H1 (cell line): Measurements from ENCODE around the gene WDR43. TPM values are rescaled to one million over a fixed set of nuclear protein-coding genes. Genes with fewer than 3 reads are reported as not detected.

Source experiments
- CTCF ChIA-PET: fragments of 300-600 bp; sonication (Branson Sonifier 250); formaldehyde crosslinking; loops from one replicate; lab custom pipeline; 2021; ENCODE audit not compliant: partially characterized antibody; lab: Charles Lee
- POLR2A ChIA-PET: fragments of 300-600 bp; sonication (Branson Sonifier 250); formaldehyde crosslinking; loops from one replicate; lab custom pipeline; 2021; ENCODE audit warnings: inconsistent platforms; ENCODE audit not compliant: partially characterized antibody; lab: Charles Lee
- DNase-seq, 2 experiments: peaks; one replicate each; pipeline versions ENCODE4 v3.0.0 to v3.0.0-alpha.2; 2010 to 2022; ENCODE audit warnings: low spot score in 2 of 2, low read depth in 1 of 2, mixed read lengths in 1 of 2
- FAIRE-seq: peaks from 2 replicates; lab custom pipeline; 2011; peaks lifted over from hg19 to GRCh38; lab: Jason Lieb, UNC
- H2AFZ ChIP-seq: 2 replicates; pipeline ENCODE4 v1.8.1; 2012; ENCODE audit warnings: low read length, inconsistent platforms
- H2AK5ac ChIP-seq: 2 replicates; pipeline ENCODE4 v1.6.1; 2013; ENCODE audit warnings: low read depth, low read length
- H2BK120ac ChIP-seq: replicated peaks from 2 replicates; pipeline ENCODE3; 2013; ENCODE audit warnings: low read depth, low read length, inconsistent platforms
- H2BK12ac ChIP-seq: 2 replicates; pipeline ENCODE4 v1.6.1; 2013; ENCODE audit warnings: low read depth, low read length
- H2BK15ac ChIP-seq: 2 replicates; pipeline ENCODE4 v1.6.1; 2013; ENCODE audit warnings: low read length
- H2BK20ac ChIP-seq: 2 replicates; pipeline ENCODE4 v1.6.1; 2013; ENCODE audit warnings: low read length
- H2BK5ac ChIP-seq: 2 replicates; pipeline ENCODE4 v1.6.1; 2013; ENCODE audit warnings: low read depth, low read length
- H3K14ac ChIP-seq: 2 replicates; pipeline ENCODE4 v1.6.1; 2013; ENCODE audit warnings: inconsistent platforms; ENCODE audit not compliant: insufficient read length
- H3K18ac ChIP-seq: 2 replicates; pipeline ENCODE4 v1.6.1; 2013; ENCODE audit warnings: low read length; ENCODE audit errors: extremely low read depth
- H3K23ac ChIP-seq: 2 replicates; pipeline ENCODE4 v1.6.1; 2013; ENCODE audit warnings: inconsistent platforms; ENCODE audit not compliant: insufficient read length
- H3K23me2 ChIP-seq: 2 replicates; pipeline ENCODE4 v1.6.1; 2013; ENCODE audit warnings: low read depth, low read length
- H3K27ac ChIP-seq: 2 replicates; pipeline ENCODE4 v1.6.1; 2011; ENCODE audit warnings: low read depth, low read length, inconsistent platforms
- H3K27me3 ChIP-seq, 4 experiments: replicated peaks in 1 of 4; 1 replicate in 1 of 4; 2 replicates in 3 of 4; pipeline versions ENCODE4 v1.6.1 to v1.8.1; 2011 to 2013; ENCODE audit warnings: low read length in 3 of 4, mild to moderate bottlenecking in 3 of 4, inconsistent platforms in 2 of 4, mixed read lengths in 2 of 4, moderate library complexity in 1 of 4; ENCODE audit not compliant: control insufficient read depth in 3 of 4, insufficient read depth in 3 of 4; ENCODE audit errors: extremely low read depth in 1 of 4
- H3K36me3 ChIP-seq, 4 experiments: 2 replicates each; pipeline versions ENCODE4 v1.6.1 to v1.8.1; 2011 to 2013; ENCODE audit warnings: mild to moderate bottlenecking in 4 of 4, low read length in 3 of 4, moderate library complexity in 2 of 4, control low read depth in 1 of 4, inconsistent platforms in 1 of 4; ENCODE audit not compliant: insufficient read depth in 4 of 4, control insufficient read depth in 2 of 4
- H3K4ac ChIP-seq: replicated peaks from 2 replicates; pipeline ENCODE3; 2013; ENCODE audit warnings: low read length, low read depth, mixed read lengths, inconsistent platforms; ENCODE audit not compliant: insufficient read length
- H3K4me1 ChIP-seq, 4 experiments: replicated peaks in 1 of 4; 1 replicate in 1 of 4; 2 replicates in 3 of 4; pipeline versions ENCODE4 v1.6.1 to v1.8.1; 2011 to 2013; ENCODE audit warnings: low read length in 3 of 4, inconsistent platforms in 2 of 4, mixed read lengths in 1 of 4; ENCODE audit not compliant: insufficient read depth in 4 of 4, control insufficient read depth in 3 of 4
- H3K4me2 ChIP-seq, 2 experiments: 2 replicates each; pipeline versions ENCODE4 v1.6.1 to v1.8.1; 2011 to 2013; ENCODE audit warnings: low read depth in 2 of 2, low read length in 2 of 2, control low read depth in 1 of 2, inconsistent platforms in 1 of 2, mild to moderate bottlenecking in 1 of 2; ENCODE audit not compliant: insufficient read depth in 1 of 2
- H3K4me3 ChIP-seq, 4 experiments: fragments of 200-600, 300-600 bp in 1 of 4; sonication (generic), shearing (Covaris generic), sonication (Bioruptor Twin) in 1 of 4; 2 replicates each; pipeline versions ENCODE4 v1.5.1 to v1.8.1; 2011 to 2016; ENCODE audit warnings: low read length in 4 of 4, low read depth in 3 of 4, control low read depth in 2 of 4, inconsistent platforms in 2 of 4, mild to moderate bottlenecking in 2 of 4, mixed read lengths in 1 of 4, moderate library complexity in 1 of 4; ENCODE audit not compliant: insufficient read depth in 2 of 4; ENCODE audit errors: extremely low read depth in 1 of 4
- H3K56ac ChIP-seq: replicated peaks from 2 replicates; pipeline ENCODE3; 2013; ENCODE audit warnings: low read depth, mild to moderate bottlenecking, mixed read lengths, low read length, inconsistent platforms; ENCODE audit not compliant: insufficient read length
- H3K79me1 ChIP-seq: 2 replicates; pipeline ENCODE4 v1.6.1; 2013; ENCODE audit warnings: low read depth, low read length, control low read depth
- H3K79me2 ChIP-seq, 2 experiments: 2 replicates each; pipeline versions ENCODE4 v1.6.1 to v1.8.1; 2012 to 2013; ENCODE audit warnings: low read length in 2 of 2, mild to moderate bottlenecking in 2 of 2, inconsistent platforms in 1 of 2; ENCODE audit not compliant: insufficient read depth in 2 of 2, control insufficient read depth in 1 of 2
- H3K9ac ChIP-seq, 4 experiments: replicated peaks in 1 of 4; 1 replicate in 1 of 4; 2 replicates in 3 of 4; pipeline versions ENCODE4 v1.6.1 to v1.8.1; 2011 to 2013; ENCODE audit warnings: low read depth in 3 of 4, low read length in 3 of 4, control low read depth in 2 of 4, mild to moderate bottlenecking in 2 of 4, moderate library complexity in 2 of 4, inconsistent platforms in 1 of 4; ENCODE audit errors: extremely low read depth in 1 of 4
- H3K9me3 ChIP-seq, 2 experiments: 2 replicates each; pipeline versions ENCODE4 v1.6.1 to v1.8.1; 2012 to 2013; ENCODE audit warnings: mild to moderate bottlenecking in 2 of 2, moderate library complexity in 2 of 2, control low read depth in 1 of 2, inconsistent platforms in 1 of 2, low read depth in 1 of 2, low read length in 1 of 2, mixed read lengths in 1 of 2; ENCODE audit not compliant: insufficient read depth in 2 of 2
- H4K20me1 ChIP-seq, 2 experiments: replicated peaks in 1 of 2; 2 replicates each; pipeline versions ENCODE3 to v1.8.1; 2011 to 2013; ENCODE audit warnings: inconsistent platforms in 2 of 2, low read length in 2 of 2, mild to moderate bottlenecking in 1 of 2; ENCODE audit not compliant: insufficient read depth in 2 of 2, control insufficient read depth in 1 of 2
- H4K5ac ChIP-seq: 2 replicates; pipeline ENCODE4 v1.6.1; 2013; ENCODE audit warnings: low read length, low read depth, mixed read lengths, inconsistent platforms; ENCODE audit not compliant: insufficient read length
- H4K8ac ChIP-seq: 2 replicates; pipeline ENCODE4 v1.8.0; 2013; ENCODE audit warnings: mild to moderate bottlenecking, moderate library complexity, low read length, inconsistent platforms; ENCODE audit not compliant: insufficient read depth; ENCODE audit errors: extremely low read depth
- H4K91ac ChIP-seq: replicated peaks from 2 replicates; pipeline ENCODE3; 2013; ENCODE audit warnings: low read length, mixed read lengths, inconsistent platforms; ENCODE audit not compliant: insufficient read length
- ATF3 ChIP-seq: IDR thresholded peaks from 2 replicates; pipeline ENCODE4 v1.6.1; 2011; ENCODE audit warnings: low read depth, mild to moderate bottlenecking, low read length; ENCODE audit not compliant: insufficient read depth
- BRCA1 ChIP-seq: IDR thresholded peaks from 2 replicates; pipeline ENCODE4 v1.6.1; 2012; ENCODE audit warnings: low read depth, low read length, improper control_type of control experiment
- CBX5 ChIP-seq: fragments of 300-800, 300-1000 bp; sonication (generic); IDR thresholded peaks from 2 replicates; pipeline ENCODE4 v1.7.1; 2016; ENCODE audit warnings: antibody characterized with exemption, low read length, low read depth
- CREB1 ChIP-seq: IDR thresholded peaks from 2 replicates; pipeline ENCODE4 v1.6.1; 2012; ENCODE audit warnings: inconsistent platforms
- EZH2 ChIP-seq: fragments of 200-600 bp; sonication (generic); IDR thresholded peaks from 2 replicates; pipeline ENCODE4 v1.7.1; 2012; ENCODE audit warnings: low read depth, mild to moderate bottlenecking, moderate library complexity, low read length, inconsistent platforms; ENCODE audit not compliant: severe bottlenecking
- HDAC6 ChIP-seq: IDR thresholded peaks from one replicate; pipeline ENCODE4 v1.7.1; 2012; ENCODE audit warnings: low read depth, mild to moderate bottlenecking, inconsistent platforms, low read length, moderate library complexity
- JUN ChIP-seq: IDR thresholded peaks from 2 replicates; pipeline ENCODE4 v1.6.1; 2011; ENCODE audit warnings: low read depth, mild to moderate bottlenecking, improper control_type of control experiment, low read length
- KDM5A ChIP-seq: fragments of 200-600 bp; IDR thresholded peaks from 2 replicates; pipeline ENCODE4 v1.7.1; 2012; ENCODE audit warnings: mild to moderate bottlenecking, low read length, inconsistent platforms, mixed read lengths
- NRF1 ChIP-seq: IDR thresholded peaks from 2 replicates; pipeline ENCODE4 v1.6.1; 2011; ENCODE audit warnings: mild to moderate bottlenecking, low read depth, low read length, improper control_type of control experiment
- POLR2AphosphoS5 ChIP-seq: IDR thresholded peaks from 2 replicates; pipeline ENCODE4 v1.6.1; 2011; ENCODE audit warnings: low read depth, low read length
- SIRT6 ChIP-seq: IDR thresholded peaks from one replicate; pipeline ENCODE4 v1.7.1; 2012; ENCODE audit warnings: low read length, inconsistent platforms
- SP4 ChIP-seq: IDR thresholded peaks from 2 replicates; pipeline ENCODE4 v1.6.1; 2012; ENCODE audit warnings: low read length, inconsistent platforms
- SUZ12 ChIP-seq: fragments of 200-600 bp; sonication (generic); IDR thresholded peaks from 2 replicates; pipeline ENCODE4 v1.6.1; 2012; ENCODE audit warnings: mild to moderate bottlenecking, inconsistent platforms, low read length, moderate library complexity, mixed read lengths
- WGBS, 2 experiments: shearing (Covaris generic) in 1 of 2; methylation state at CpG; one replicate each; pipeline versions ENCODE4 v1.1.6 to v1.1.7; 2013 to 2015; ENCODE audit warnings: low lambda C conversion rate in 2 of 2, mixed read lengths in 2 of 2, inconsistent platforms in 1 of 2, low coverage in 1 of 2, missing lambda C conversion rate in 1 of 2; ENCODE audit not compliant: insufficient replicate concordance in 2 of 2, insufficient coverage in 1 of 2, insufficient read length in 1 of 2; ENCODE audit errors: extremely low coverage in 1 of 2, missing lambda C conversion rate in 1 of 2; 5-methylcytosine and 5-hydroxymethylcytosine counted together
- polyA plus RNA-seq, 7 experiments: library from polyadenylated mRNA; depleted of rRNA in 3 of 7; stranded (reverse) in 5 of 7; unstranded in 2 of 7; fragments of >200 nt in 5 of 7; fragments of 200-250 nt in 2 of 7; gene quantifications; 1 replicate in 5 of 7; 2 replicates in 1 of 7; 4 replicates in 1 of 7; pipeline versions ENCODE4 v1.2.1 to v1.2.3, GENCODE V29; 2011 to 2013; ENCODE audit warnings: missing spikeins in 2 of 7, mixed read lengths in 2 of 7
- total RNA-seq: library from RNA; stranded (reverse); fragmentation: NEBNext Ultra II Directional; extraction: Animal tissue kit (Norgen Biotek cat#: 25700); gene quantifications from 2 replicates; pipeline ENCODE4 v1.2.1, GENCODE V29; 2021

WDR43 gene
- total and polyA plus RNA-seq, 2 of the 8 experiments (the other 6 are each of a cell fraction or from before 2014, with no cell fraction given): 57.8 to 142 TPM

- Histone ChIP-seq H3K18ac (no peak overlapping the region), H3K4me3 (no peak overlapping the region), H3K79me1 (no peaks in the 10 kb centered on the region), H2BK5ac (no peak overlapping the region), H3K79me2 (no peaks in the 10 kb centered on the region), H2BK20ac (no peak overlapping the region), H3K36me3 (peaks cover 11 to 36% (median 27%) of the 10 kb centered on the region in 4 experiments), H3K4me1 (peaks cover 2 to 7% (median 5%) of the 10 kb centered on the region in 4 experiments; a peak in 6 of 7 replicates), H3K27me3 (peaks cover 0 to 1% (median 0%) of the 10 kb centered on the region in 4 experiments; a peak in 1 of 7 replicates), H3K9me3 (peaks cover 16 to 21% of the 10 kb centered on the region in 2 experiments; a peak in 3 of 4 replicates), H3K56ac (no peak overlapping the region), H4K91ac (no peak overlapping the region), H2AFZ (no peak overlapping the region), H3K4me2 (no peak overlapping the region), H3K9ac (no peak overlapping the region), H3K27ac (no peak overlapping the region), H4K5ac (no peak overlapping the region), H2BK12ac (no peak overlapping the region), H2BK120ac (no peak overlapping the region), H4K8ac (no peak overlapping the region), H4K20me1 (peaks cover 0 to 3% of the 10 kb centered on the region in 2 experiments), H3K4ac (no peak overlapping the region), H2AK5ac (no peak overlapping the region), H3K23ac (no peak overlapping the region), H2BK15ac (no peak overlapping the region), H3K23me2 (no peaks in the 10 kb centered on the region), H3K14ac (no peak overlapping the region)
- ChIA-PET POLR2A (interaction anchor here (0.6 to 3.6 kb wide), 4 partner anchors 9 to 233 kb away, joined by 3 to 16 read pairs (median 4); no protein-coding TSS in a partner anchor), CTCF (interaction anchor here (0.7 to 1.8 kb wide), 6 partner anchors 14 to 245 kb away, joined by 3 to 8 read pairs (median 4); no protein-coding TSS in a partner anchor)
- DNase-seq: no peak
- 94% methylated on average over 12 of the region's 12 CpGs; no CpG with 5 or more reads in 1 of the 2 experiments for WGBS, 2 experiments
- no peak for FAIRE-seq
- no peak for TF ChIP-seq JUN
- no peak for TF ChIP-seq POLR2AphosphoS5
- TF ChIP-seq SP4: no peak
- no peak for TF ChIP-seq ATF3
- TF ChIP-seq CREB1: no peak
- TF ChIP-seq KDM5A: no peak
- no peak for TF ChIP-seq BRCA1
- TF ChIP-seq SUZ12: no peak
- TF ChIP-seq HDAC6: no peak
- no peak for TF ChIP-seq NRF1
- TF ChIP-seq CBX5: no peak
- no peak for TF ChIP-seq SIRT6
- no peak for TF ChIP-seq EZH2
These were observed 56.6 kb downstream of the WDR43 start for GRCh38 chr2:28950941-28951630.
